ENCODE data around the gene ZGLP1.
"Not testable (repeated sequence)": the region's sequence is repeated elsewhere in the genome, so short reads cannot be mapped to it uniquely, and the experiment has no call there.

The ZGLP1 gene

GRCh38 chr19:10292789-10293636 lies 16.6 kb downstream of the ZGLP1 start:
- DNase-seq, result no peak

DNA sequence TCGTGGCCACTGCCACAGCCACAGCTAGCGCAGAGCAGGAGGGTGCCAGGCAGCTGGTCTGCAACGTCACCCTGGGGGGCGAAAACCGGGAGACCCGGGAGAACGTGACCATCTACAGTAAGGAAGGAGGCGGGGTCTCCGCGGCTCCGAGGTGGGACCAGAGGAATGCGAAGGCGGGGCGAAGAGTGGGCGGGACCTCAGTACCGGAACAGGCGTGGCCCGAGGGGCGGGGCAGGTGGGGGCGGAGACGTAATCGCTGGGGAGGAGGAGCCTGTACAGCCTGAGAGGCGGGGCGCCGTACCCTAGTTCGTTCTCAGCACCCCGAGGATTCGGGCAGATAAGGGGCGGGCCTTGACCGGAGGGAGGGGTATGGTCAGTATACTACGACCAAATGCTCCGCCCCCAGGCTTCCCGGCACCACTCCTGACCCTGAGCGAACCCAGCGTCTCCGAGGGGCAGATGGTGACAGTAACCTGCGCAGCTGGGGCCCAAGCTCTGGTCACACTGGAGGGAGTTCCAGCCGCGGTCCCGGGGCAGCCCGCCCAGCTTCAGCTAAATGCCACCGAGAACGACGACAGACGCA lies 17.3 kb downstream of the ZGLP1 start:
- DNase-seq, result peak; percentile 80

DNA sequence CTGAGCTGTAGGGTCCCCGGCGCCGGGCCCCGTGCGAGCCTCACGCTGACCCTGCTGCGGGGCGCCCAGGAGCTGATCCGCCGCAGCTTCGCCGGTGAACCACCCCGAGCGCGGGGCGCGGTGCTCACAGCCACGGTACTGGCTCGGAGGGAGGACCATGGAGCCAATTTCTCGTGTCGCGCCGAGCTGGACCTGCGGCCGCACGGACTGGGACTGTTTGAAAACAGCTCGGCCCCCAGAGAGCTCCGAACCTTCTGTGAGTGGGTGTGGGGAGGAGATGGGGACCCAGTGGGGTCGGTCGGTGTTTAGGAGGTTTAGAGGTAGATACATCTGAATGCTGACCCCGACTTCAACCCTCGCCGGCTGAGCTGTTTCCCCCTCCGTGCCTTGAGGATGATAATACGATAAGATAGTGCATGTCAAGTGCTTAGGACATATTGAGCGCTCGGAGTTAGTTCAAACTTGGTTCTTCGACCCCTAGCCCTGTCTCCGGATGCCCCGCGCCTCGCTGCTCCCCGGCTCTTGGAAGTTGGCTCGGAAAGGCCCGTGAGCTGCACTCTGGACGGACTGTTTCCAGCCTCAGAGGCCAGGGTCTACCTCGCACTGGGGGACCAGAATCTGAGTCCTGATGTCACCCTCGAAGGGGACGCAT lies 17.9 kb downstream of the ZGLP1 start:
- no peak for DNase-seq

DNA sequence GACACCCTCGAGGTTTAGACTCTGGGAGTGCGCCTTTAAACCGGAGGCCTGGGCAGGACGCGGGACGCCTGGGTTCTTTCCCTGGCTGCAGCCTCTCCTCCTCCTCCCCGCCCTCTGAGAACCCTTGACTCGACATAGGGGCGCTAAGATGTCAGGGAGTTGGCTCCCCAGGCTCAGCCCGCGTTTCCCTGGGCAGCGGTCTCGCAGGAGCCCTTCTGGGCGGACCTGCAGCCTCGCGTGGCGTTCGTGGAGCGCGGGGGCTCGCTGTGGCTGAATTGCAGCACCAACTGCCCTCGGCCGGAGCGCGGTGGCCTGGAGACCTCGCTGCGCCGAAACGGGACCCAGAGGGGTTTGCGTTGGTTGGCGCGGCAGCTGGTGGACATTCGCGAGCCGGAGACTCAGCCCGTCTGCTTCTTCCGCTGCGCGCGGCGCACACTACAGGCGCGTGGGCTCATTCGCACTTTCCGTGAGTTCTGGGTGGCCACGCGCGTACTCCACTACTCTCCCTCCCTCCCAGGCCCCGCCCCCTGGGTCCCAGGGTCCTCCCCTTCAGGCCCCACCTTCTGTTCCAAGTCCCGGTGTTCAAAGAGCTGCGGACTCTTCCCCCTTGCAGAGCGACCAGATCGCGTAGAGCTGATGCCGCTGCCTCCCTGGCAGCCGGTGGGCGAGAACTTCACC lies 18.6 kb downstream of the ZGLP1 start:
- DNase-seq, result peak; percentile 65

DNA sequence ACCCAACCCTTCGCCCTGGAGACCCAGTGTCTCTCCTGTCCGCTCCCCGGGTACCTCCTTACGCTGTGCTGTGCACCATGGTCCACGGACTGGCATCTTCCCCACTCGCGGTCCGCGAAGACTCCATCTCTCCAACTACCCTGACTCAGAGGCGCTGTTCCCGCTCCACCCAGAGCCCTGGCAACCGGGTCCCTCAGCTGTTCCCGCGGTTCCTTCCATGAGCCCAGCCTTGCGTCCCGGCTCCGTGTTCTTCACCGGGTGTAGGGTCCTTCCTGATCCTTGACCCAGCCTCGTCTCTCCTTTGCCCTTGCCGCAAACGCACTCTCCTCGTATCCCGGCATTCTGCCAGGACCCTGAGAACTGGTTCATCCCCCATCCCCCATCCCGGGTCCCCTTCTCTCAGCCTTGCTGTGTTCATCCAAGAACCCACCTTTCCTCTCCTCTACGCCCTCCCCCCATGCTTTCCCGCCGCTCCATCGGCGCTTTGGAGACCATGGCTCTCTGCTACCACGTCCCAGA lies 19.2 kb downstream of the ZGLP1 start:
- DNase-seq, result peak; percentile 55

- DNase-seq, result peak; percentile 84
These were observed 19.7 kb downstream of the ZGLP1 start, which contains the start of gene ICAM5 for GRCh38 chr19:10289836-10290356. TSS of gene ICAM5 (plus strand) at chr19:10289952. CDS start at chr19:10290044, 92 bp downstream.

GRCh38 chr19:10289167-10289835 lies 20.3 kb downstream of the ZGLP1 start:
- peak; percentile 86 for DNase-seq

DNA sequence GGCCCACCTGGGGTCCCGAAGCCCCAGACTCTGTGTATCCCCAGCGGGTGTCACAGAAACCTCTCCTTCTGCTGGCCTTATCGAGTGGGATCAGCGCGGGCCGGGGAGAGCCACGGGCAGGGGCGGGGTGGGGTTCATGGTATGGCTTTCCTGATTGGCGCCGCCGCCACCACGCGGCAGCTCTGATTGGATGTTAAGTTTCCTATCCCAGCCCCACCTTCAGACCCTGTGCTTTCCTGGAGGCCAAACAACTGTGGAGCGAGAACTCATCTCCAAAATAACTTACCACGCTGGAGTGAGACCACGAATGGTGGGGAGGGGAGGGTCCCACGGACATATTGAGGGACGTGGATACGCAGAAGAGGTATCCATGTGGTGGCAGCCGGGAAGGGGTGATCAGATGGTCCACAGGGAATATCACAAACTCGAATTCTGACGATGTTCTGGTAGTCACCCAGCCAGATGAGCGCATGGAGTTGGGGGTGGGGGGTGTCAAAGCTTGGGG lies 20.9 kb downstream of the ZGLP1 start:
- peak; percentile 79 for DNase-seq

DNA sequence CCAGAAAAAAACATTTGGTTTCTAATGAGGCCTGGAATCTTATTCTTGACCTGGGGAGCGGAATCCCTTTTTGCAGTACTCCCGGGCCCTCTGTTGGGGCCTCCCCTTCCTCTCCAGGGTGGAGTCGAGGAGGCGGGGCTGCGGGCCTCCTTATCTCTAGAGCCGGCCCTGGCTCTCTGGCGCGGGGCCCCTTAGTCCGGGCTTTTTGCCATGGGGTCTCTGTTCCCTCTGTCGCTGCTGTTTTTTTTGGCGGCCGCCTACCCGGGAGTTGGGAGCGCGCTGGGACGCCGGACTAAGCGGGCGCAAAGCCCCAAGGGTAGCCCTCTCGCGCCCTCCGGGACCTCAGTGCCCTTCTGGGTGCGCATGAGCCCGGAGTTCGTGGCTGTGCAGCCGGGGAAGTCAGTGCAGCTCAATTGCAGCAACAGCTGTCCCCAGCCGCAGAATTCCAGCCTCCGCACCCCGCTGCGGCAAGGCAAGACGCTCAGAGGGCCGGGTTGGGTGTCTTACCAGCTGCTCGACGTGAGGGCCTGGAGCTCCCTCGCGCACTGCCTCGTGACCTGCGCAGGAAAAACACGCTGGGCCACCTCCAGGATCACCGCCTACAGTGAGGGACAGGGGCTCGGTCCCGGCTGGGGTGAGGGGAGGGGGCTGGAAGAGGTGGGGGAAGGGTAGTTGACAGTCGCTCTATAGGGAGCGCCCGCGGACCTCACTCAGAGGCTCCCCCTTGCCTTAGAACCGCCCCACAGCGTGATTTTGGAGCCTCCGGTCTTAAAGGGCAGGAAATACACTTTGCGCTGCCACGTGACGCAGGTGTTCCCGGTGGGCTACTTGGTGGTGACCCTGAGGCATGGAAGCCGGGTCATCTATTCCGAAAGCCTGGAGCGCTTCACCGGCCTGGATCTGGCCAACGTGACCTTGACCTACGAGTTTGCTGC lies 22.5 kb downstream of the ZGLP1 start, which contains the start of gene ICAM4:
Gene ICAM4 (plus strand): TSS at position 153 of the 935 bp plus-strand sequence. CDS start 58 bp downstream, at position 211.
- no peak for DNase-seq

GRCh38 chr19:10285393-10285792 lies 24.2 kb downstream of the ZGLP1 start:
- DNase-seq, result no peak

DNA sequence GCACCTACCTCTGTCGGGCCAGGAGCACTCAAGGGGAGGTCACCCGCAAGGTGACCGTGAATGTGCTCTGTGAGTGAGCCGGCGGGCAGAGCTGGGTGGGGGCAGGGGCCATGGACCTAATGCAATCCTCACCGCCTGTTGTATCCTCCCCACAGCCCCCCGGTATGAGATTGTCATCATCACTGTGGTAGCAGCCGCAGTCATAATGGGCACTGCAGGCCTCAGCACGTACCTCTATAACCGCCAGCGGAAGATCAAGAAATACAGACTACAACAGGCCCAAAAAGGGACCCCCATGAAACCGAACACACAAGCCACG lies 24.7 kb downstream of the ZGLP1 start:
- no peak for DNase-seq

DNA sequence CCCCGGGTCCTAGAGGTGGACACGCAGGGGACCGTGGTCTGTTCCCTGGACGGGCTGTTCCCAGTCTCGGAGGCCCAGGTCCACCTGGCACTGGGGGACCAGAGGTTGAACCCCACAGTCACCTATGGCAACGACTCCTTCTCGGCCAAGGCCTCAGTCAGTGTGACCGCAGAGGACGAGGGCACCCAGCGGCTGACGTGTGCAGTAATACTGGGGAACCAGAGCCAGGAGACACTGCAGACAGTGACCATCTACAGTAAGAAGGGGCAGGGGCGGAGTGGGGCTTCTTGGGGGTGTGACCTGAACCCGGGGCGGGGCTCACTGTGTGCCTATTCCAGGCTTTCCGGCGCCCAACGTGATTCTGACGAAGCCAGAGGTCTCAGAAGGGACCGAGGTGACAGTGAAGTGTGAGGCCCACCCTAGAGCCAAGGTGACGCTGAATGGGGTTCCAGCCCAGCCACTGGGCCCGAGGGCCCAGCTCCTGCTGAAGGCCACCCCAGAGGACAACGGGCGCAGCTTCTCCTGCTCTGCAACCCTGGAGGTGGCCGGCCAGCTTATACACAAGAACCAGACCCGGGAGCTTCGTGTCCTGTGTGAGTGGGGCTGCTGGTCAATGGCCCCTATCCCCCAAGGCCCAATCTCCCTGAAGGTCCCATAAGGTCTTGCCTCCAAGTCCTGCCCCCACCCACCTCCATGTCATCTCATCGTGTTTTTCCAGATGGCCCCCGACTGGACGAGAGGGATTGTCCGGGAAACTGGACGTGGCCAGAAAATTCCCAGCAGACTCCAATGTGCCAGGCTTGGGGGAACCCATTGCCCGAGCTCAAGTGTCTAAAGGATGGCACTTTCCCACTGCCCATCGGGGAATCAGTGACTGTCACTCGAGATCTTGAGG lies 25.3 kb downstream of the ZGLP1 start:
- DNase-seq, result no peak

DNA sequence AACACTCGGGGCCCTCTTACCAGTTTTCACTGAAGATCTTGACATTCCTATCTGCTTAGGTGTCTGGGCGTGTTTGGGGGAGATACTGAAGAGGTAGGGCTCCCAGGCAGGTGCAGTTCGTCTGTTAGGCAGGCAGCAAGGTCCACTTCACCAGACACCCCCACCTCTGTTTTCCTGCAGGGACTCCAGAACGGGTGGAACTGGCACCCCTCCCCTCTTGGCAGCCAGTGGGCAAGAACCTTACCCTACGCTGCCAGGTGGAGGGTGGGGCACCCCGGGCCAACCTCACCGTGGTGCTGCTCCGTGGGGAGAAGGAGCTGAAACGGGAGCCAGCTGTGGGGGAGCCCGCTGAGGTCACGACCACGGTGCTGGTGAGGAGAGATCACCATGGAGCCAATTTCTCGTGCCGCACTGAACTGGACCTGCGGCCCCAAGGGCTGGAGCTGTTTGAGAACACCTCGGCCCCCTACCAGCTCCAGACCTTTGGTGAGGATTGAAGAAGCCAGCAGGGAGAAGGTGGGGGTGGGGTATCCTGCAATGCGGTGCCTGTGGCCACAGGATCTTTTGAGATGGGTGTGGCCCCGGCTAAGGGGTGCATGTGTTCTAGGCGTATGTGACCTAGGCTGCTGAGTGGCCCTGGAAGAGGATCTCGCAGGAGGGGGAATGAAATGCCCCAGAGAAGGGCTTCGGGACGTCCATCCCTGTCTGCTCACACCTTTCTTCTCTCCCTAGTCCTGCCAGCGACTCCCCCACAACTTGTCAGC lies 26.1 kb downstream of the ZGLP1 start:
- no peak for DNase-seq

- not testable (repeated sequence) for DNase-seq
These were observed 27.6 kb downstream of the ZGLP1 start for GRCh38 chr19:10282043-10282442.

DNA sequence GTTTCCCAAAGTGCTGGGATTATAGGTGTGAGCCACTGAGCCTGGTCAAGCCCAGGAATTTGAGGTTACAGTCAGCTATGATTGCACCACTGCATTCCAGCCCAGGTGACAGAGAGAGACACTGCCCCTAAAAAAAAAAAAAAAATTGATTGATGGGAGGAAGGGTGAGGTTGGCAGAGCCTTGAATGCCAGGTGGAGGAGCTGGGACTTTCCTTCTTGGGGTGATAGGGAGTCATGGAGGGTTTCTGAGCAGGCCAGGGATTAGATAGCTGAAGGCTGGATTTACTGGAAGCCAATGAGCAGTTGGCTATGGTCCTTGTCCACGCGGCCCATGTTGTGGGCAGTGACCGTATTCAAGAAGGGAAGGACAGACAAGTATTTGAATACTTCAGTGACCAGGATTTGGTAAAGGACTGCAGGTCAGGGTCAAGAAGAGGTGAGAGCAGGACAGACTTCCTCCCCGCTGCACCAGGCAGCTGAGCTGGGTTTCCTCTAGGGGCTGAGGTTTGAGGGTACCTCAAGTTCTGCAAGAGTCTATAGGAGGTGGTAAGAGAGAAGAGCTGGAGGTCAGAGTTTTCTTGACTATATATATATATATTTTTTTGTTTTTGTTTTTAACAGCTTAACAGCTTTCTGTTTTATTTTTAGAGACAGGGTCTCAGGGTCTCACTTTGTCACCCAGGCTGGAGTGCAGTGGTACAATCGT lies 29.7 kb downstream of the ZGLP1 start:
- no peak for DNase-seq

DNA sequence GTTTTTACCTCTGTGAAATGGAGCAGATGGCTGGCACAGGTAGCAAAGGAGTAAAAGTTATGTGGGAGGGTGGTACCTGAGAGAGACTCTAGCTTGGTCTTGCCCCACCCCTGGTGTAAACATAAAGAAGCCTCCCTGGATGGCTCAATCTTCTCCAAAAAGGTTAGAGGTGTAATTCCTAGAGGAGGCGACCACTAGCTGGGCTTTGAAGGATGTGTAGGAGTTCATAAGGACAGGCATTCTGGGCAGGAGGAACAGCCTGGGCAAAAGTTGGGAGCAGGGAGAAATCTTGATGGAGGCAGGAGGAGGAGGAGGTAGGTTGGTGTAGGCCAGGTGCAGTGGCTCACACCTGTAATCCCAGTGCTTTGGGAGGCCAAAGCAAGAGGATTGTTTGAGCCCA lies 30.7 kb downstream of the ZGLP1 start:
- DNase-seq, result no peak

DNA sequence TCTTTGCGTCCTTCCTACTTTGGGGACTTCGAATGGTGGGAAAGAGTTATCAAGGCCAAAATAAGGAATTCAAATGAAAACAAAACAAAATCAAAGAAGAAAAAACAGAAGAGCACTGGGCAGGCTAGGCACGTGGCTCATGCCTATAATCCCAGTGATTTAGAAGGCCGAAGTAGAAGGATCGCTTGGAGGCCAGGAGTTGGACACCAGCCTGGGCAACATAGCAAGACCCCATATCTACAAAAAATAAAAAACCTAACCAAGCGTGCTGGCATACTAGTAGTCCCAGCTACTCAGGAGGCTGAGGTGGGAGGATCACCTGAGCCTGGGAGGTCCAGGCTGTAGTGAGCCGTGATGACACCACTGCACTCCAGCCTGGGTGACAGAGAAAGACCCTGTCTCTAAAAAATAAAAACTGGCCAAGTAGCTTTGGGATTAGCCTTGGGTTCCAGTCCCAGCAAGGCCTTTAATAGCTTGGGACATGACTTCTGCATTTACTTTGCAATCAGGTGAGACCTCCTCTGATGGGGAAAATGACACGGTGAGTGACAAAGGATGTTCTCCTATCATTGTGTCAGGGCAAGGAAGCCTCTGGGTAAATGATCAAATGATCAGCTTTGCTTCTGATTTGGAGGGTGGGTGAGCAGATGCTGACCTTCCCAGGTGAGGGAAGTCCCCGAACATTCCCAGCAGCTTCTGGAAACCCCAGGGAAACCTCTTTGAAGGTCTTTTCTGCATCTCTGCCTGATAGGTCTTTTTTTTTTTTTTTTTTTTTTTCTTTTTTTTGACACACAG lies 31.6 kb downstream of the ZGLP1 start:
- no peak for DNase-seq
